ENCODE measurements around the gene EPHA8.

Gene EPHA8

DNA sequence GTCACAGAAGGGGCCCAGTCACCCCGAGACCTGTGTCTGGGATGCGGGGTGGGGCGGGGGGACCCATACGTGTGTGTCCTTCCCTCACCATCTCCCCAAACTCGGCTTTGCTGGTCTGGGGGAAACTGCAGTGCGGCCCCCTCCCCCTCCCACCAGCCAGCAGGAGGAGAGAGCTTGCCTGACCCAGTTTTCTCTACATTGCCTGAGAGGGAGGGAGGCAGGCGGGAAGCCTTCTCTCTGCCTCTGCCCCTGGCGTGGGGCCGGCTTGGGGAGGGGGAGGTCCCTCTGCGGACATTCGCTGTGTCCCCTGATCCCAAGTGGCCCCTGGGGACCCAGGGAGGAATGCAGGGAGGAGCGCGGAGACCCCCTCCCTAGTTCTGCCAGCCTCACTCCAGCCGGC is 3.9 kb downstream of the EPHA8 start:
- no peak for DNase-seq (ENCODE audit: low read depth, low spot score)

GRCh38 chr1:22567994-22568393 is 4.7 kb downstream of the EPHA8 start:
- DNase-seq (ENCODE audit: low read depth, low spot score), result no peak

DNA sequence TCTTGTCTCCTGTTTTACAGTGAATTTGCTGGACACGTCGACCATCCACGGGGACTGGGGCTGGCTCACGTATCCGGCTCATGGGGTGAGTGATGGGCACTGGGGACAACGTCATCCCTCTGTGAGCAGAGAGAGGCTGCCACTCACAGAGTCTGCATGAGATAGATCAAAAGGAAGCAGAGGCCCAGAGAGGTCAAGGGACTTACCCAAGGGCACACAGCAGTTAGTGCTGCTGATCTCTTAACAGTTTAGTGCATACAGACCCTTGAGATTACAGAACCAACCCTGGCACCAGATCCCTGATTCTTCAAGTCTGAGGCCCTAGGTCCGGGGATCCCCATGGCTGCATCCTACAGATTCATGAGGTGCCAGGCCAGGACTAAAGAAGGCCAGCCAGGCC is 6.0 kb downstream of the EPHA8 start:
- no peak for DNase-seq (ENCODE audit: low read depth, low spot score)

DNA sequence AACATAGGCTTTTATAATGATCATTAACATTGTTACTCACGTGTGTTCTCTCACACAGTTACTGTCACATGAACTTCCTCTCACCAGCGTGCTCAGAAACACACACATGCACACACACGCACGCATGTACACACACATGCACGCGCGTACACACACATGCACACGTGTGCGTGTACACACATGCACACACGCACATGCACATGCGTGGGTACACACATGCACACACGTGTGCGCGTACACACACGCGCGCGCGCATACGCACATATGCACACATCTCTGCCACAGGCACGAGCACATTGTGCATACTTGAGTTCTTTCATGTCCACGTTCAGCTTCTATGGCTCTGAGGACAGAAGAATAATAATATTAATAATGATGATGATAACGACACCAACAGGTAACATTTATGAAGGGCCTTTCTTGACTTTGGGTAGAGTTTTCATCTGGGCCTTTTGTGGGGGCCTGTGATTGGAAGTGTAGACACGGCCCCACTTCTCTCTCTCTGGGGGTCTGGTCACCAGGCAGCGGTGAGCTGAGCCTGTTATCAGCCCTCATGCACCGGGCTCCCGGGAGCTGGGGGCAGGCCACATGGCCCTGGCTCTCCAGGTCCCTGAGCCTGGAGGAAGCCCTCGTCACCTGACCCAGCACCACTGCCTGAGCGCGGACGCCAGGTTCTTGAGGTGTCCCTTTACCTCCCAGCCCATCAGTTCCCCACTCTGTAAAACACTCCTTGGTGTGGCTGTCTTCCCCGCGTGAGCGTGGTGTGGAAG is 7.0 kb downstream of the EPHA8 start:
- no peak for DNase-seq (ENCODE audit: low read depth, low spot score)

GRCh38 chr1:22572818-22573217 is 9.5 kb downstream of the EPHA8 start:
- DNase-seq (ENCODE audit: low read depth, low spot score), result no peak

- no peak for DNase-seq (ENCODE audit: low read depth, low spot score)
Observed at GRCh38 chr1:22573237-22573636, 9.9 kb downstream of the EPHA8 start.

DNA sequence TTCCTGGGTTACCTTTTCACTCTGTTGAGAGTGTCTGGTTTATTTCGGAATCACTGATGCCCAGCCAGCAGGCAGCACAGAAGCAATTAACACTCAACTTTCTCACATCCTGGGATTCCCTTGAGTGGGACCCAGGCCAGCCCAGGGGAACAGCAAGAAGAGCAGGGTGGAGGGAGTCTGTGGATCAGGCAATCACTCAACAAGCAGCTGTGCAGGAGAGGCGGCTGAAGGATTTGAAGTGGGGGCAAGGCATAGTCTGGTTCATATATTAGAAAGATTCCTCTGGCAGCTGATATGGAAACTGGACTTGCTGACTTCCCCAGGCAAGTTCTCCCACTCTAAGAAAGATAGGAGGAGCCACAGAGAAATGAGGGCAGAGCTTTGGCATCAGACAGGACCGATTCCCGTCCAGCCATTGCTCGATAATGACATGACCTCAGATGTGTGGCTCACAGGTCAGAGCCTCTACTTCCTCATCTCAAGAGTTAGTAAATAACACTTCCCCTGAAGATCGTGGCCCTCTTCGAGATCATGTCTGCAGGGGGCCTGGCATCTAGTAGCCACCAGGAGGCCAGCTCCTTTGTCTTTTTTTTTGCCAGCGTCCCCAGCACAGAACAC is 12.4 kb downstream of the EPHA8 start:
- no peak for DNase-seq (ENCODE audit: low read depth, low spot score)

- DNase-seq (ENCODE audit: low read depth, low spot score), result no peak
Observed at GRCh38 chr1:22576150-22576544, 12.9 kb downstream of the EPHA8 start.

GRCh38 chr1:22576617-22577016 is 13.3 kb downstream of the EPHA8 start:
- no peak for DNase-seq (ENCODE audit: low read depth, low spot score)

DNA sequence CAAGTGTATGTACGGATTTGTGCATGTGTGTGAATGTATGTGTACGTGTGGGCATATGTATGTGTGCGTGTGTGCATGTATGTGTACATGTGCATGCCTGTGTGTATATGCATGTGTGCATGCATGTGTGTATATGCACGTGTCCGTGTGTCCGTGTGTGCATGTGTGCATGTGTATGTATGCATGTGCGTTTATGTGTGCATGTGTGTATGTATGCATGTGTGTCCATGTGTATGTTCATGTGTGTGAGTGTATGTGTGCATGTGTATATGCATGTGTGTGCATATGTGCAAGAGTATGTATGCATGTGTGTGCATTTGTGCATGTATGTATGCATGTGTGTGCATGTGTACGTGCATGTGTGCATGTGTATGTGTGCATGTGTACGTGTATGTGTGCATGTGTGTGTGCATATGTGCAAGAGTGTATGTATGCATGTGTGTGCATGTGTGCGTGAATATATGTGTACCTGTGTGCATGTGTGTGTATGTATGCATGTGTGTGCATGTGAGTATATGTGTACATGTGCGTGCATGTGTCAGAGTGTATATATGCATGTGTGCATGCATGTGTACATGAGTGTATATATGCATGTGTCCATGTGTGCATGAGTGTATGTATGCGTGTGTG is 15.6 kb downstream of the EPHA8 start:
- no peak for DNase-seq (ENCODE audit: low read depth, low spot score)

GRCh38 chr1:22579541-22580155 is 16.4 kb downstream of the EPHA8 start:
- no peak for DNase-seq (ENCODE audit: low read depth, low spot score)

DNA sequence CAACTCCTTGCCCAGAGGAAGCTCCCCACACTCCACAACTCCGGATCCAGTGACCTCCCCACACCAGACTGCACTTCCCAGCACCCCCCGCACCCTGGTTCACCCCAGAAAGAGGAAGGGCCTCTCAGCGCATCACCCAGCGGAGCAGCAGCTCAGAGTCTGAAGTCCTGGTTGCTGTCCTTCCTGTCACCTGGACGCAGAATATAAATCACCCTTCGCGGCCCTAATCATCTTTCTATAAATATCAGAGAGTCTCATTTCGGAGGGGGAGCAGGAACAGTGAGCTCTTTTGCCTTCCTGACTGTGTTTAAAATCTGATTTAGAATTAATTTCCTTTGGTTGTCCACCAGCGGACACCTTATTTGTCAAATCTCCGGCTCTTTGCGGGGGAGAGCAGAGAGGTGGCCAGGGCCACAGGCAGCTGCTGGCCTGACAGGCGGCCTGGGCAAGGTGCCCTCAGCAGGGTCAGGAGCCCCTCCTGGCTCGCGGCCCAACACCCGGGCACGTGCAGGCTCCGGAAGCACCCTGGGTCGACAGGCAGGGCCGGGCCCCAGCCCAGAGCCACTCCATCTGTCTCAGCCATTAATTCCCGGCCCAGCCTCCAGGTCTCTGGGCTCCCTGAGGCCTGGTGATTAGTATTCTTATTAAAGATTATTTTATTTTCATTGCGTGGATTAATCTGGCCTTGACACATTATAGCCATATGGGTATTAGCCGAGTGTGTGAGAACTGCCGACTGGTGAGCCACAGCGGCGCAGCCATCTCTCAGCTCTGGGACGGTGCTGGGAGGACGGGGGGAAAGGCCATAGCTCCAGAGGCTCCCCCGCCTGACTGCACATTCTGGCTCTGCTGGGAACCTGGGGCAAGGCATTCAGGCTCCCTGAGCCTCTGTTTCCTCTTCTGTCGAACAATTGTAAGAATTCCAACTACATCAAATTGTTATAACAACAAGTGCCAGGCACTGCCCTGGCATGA is 19.7 kb downstream of the EPHA8 start:
- no peak for DNase-seq (ENCODE audit: low read depth, low spot score)

DNA sequence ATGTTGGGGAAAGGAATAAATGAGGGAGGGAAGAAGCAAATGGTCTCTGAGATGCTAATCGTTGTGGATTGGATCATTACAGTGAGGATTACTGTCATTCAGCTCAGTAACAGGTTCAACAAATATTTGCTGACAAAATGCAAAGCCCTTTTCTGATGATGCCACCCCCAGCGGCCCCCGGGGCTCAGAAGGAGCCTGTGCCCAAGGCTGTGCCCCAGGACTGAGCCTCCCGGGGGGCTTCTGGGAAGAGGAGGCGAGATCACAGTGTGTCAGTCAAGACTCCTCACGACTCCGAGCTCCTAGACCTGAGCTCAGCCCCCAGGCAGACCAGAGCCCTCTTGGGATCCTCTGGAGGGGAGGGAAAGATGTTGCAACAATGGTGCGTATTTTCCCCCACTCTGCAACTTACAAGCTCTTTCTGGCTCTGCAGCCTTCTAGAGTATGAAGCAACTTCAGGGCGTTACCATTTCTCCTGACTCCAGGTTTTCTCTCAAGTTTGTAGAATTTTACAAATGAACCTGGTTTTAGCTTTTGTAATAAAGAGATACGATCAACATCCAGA is 20.8 kb downstream of the EPHA8 start:
- DNase-seq (ENCODE audit: low read depth, low spot score), result no peak

DNA sequence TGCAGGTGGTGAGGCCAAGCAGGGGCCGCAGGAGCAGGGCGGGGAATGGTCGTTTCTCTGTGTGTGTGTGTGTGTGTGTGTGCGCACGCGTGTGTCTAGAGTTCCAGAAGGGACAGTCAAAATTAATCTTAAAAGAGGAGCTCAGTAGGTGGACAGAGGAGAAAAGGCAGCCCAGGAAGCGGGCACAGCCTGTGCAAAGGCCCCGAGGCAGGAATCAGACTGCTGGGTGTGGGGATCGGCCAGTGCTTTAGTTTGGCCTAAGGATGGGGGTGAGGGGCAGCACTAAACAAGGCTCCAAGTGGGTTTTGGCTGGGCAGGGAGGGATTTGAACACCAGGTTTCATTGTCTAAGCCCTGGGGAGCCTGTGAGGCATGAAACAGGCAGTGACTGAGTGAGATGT is 21.7 kb downstream of the EPHA8 start:
- no peak for DNase-seq (ENCODE audit: low read depth, low spot score)

DNA sequence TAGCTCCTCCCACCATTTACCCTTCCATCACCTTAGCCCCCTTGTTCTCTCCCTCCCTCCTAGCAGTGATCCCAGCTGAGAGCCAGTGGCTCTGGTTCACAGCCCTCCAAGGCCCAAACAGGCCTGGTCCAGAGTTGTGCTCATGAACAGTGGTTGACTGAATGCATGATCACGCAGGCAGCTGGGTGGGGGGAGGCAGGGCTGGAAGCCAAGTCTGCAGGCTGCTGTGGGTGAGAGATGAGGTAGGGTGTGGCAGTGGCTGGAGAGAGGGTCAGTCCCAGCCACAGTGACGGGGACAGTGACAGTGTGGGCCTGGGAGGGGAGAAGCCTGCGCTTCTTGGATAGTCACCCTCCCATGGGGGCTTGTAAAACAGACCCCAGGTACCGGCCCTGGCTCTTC is 22.2 kb downstream of the EPHA8 start:
- DNase-seq (ENCODE audit: low read depth, low spot score), result no peak

DNA sequence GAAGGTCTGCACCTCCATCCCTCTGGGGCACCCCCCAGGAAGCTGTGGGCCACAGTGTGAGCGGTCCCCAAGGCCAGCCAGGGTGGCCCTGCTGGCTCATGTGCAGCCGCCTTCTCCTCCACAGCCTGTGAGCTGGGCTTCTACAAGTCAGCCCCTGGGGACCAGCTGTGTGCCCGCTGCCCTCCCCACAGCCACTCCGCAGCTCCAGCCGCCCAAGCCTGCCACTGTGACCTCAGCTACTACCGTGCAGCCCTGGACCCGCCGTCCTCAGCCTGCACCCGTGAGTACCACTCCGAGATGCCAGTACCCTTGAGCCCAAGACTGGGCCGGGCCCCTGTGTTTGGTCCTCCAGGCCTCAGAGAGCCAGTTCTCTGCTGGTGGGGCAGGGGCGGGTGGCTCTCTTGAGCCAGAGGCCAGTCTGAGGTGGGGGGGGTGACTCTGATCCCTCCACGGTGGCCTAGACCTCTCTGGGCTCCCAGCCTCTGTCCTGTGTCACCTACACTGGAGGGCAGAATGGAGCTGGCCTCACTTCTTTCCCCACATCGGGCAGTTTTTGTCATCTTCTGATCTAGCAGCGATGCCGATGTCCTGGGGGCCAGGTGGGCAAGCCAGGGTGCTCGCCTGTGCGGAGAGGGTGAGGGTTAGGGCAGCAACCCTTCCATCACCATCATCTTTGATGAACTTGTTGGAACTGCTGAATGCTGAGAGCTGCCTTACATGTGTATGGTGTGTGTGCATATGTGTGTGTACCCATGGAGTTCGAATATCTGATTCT is 23.3 kb downstream of the EPHA8 start:
- DNase-seq (ENCODE audit: low read depth, low spot score), result no peak

DNA sequence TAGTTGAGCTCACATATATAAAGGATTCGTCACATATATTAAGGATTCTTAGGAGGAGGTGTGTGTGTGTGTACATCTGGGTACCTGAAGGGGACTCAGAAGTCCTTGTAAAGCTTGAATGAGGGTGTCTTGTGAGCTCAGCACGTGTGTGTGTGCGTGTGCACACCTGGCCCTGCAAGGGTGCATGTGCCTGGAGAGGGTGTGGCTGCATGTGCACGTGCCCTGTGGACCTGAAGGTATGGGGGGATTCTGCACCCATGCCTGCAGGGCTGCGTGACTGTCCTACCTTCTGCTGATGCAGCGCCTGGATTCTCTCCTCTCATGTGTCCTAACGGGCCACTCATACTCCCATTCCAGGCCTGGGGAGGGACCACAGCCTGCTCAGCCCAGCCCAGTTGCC is 24.0 kb downstream of the EPHA8 start:
- DNase-seq (ENCODE audit: low read depth, low spot score), result no peak

DNA sequence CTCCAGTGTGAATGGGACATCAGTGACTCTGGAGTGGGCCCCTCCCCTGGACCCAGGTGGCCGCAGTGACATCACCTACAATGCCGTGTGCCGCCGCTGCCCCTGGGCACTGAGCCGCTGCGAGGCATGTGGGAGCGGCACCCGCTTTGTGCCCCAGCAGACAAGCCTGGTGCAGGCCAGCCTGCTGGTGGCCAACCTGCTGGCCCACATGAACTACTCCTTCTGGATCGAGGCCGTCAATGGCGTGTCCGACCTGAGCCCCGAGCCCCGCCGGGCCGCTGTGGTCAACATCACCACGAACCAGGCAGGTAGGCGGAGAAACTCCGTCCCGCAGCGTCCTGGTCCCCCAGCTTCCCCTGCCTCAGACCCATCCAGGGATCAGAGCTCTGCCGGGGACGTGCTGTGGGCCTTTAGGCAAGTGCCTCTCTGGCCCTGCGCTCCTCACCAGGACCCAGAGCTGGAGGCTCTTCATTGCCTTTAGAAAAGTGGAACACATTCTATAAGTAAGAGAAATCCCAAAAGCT is 25.7 kb downstream of the EPHA8 start:
- DNase-seq (ENCODE audit: low read depth, low spot score), result no peak

- DNase-seq (ENCODE audit: low read depth, low spot score), result no peak
Observed at GRCh38 chr1:22591576-22591975, 28.3 kb downstream of the EPHA8 start.

DNA sequence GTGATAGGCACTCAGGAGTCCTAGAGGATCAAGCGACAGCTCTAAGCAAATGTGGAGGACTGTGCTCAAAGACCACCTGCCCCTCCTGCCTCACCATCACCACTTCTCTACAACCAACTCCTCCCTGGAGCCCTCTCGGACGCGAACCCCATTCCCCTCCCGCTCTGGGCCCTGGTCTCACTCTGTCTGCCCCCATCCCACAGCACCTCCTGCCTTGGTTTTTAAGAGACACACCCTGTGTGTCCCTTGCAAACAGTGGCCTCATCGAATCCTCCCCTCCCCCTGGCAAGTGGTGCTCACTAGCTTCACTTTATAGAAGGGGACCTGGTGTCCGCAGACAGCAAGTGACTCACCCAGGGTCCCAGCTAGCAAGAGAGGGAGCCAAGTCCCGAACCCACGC is 28.8 kb downstream of the EPHA8 start:
- DNase-seq (ENCODE audit: low read depth, low spot score), result no peak
